NK-92 (cell line): ENCODE measurements around the gene SLC35G1.

Experiments
- DNase-seq: peaks from one replicate; lab custom pipeline; 2025; ENCODE audit not compliant: unreplicated experiment; lab: John Stamatoyannopoulos, UW

The SLC35G1 gene

GRCh38 chr10:93947055-93947454 lies 53.3 kb downstream of the SLC35G1 start:
- DNase-seq, result no peak

- no peak for DNase-seq
Observed at GRCh38 chr10:93947524-93947923, 53.7 kb downstream of the SLC35G1 start.

GRCh38 chr10:93951905-93952304 lies 58.1 kb downstream of the SLC35G1 start:
- no peak for DNase-seq
